Uterus (tissue), 2 donors: Measurements from ENCODE around the gene SREBF1.

Experiments
- CTCF ChIP-seq, 4 experiments: fragments of 200-600 bp in 2 of 4; fragments of 450-650 bp in 2 of 4; sonication (generic) in 2 of 4; IDR thresholded peaks; one replicate each; pipeline ENCODE4 v1.5.1; 2016 to 2019; ENCODE audit warnings: antibody characterized with exemption in 4 of 4, mild to moderate bottlenecking in 2 of 4, moderate library complexity in 1 of 4
- POLR2A ChIP-seq, 2 donors: fragments of 450-650 bp; IDR thresholded peaks; one replicate each; pipeline ENCODE4 v1.6.1; 2016; ENCODE audit warnings: antibody characterized with exemption in 2 of 2, mild to moderate bottlenecking in 1 of 2, moderate library complexity in 1 of 2

- no peak for TF ChIP-seq CTCF (IDR thresholded peaks at IDR 0.05)
- no peak for TF ChIP-seq POLR2A (IDR thresholded peaks at IDR 0.05)
Measured at GRCh38 chr17:17816831-17817551, 19.8 kb downstream of the SREBF1 start.
